Measurements from ENCODE around the gene MAFG. TPM values are rescaled to one million over a fixed set of nuclear protein-coding genes. Genes with fewer than 3 reads are reported as not detected.

The MAFG gene
- total and polyA plus RNA-seq, 2 experiments from 2014 or later: 17.2 to 33.4 TPM

- Histone ChIP-seq H3K36me3 (ENCODE audit: insufficient read depth) (no peaks in the 10 kb centered on the region), H3K27me3 (ENCODE audit: insufficient read depth) (peaks cover 10% of the 10 kb centered on the region; the same call in 1 of the 2 replicates), H3K4me1 (ENCODE audit: insufficient read depth) (no peaks in the 10 kb centered on the region; the same call in 1 of the 2 replicates), H3K9me2 (ENCODE audit: insufficient read depth) (no peaks in the 10 kb centered on the region), H2AFZ (no peak overlapping the region), H4K20me1 (replicated peaks; ENCODE audit: insufficient read depth) (no peaks in the 10 kb centered on the region; the same call in 1 of the 2 replicates), H3K4me3 (no peak overlapping the region), H3K4me2 (no peak overlapping the region), H3F3A (replicated peaks; ENCODE audit: low read depth) (peaks cover 10% of the 10 kb centered on the region), H3K27ac (ENCODE audit: low read depth) (no peak overlapping the region), H3K79me2 (replicated peaks; ENCODE audit: insufficient read depth) (peaks cover 14% of the 10 kb centered on the region)
- peaks cover 25% of the 10 kb centered on the region for H3K27me3 Mint-ChIP-seq (ENCODE audit: insufficient read depth, low read depth, poor library complexity)
- peaks cover 35% of the 10 kb centered on the region for H3K36me3 Mint-ChIP-seq (ENCODE audit: low read depth)
- ATAC-seq: no peak
- H3K4me3 Mint-ChIP-seq: peak overlapping the region; percentile 20; the same call in 1 of the 3 replicates
- no peaks in the 10 kb centered on the region for H3K9me3 Mint-ChIP-seq
- H3K27ac Mint-ChIP-seq: no peak overlapping the region; the same call in 1 of the 2 replicates
- peaks cover 11% of the 10 kb centered on the region for H3K4me1 Mint-ChIP-seq
- TF ChIP-seq POLR2AphosphoS5 (IDR thresholded peaks at IDR 0.05; ENCODE audit: low read depth) (peak; percentile 77), CTCF (conservative IDR thresholded peaks at IDR 0.05; ENCODE audit: low read depth in 2 of 2) (peak in 1 of 2 experiments; percentile 32; a peak in 1 of 4 replicates), CREB1 (CRISPR knock-in tag; IDR thresholded peaks at IDR 0.05; ENCODE audit: low read depth) (no peak)
- DNase-seq (ENCODE audit: low spot score): no peak
These were observed 4.2 kb upstream of the MAFG start for GRCh38 chr17:81931557-81932332.

GRCh38 chr17:81931189-81931556 is 3.6 kb upstream of the MAFG start:
- no peak overlapping the region for H3K4me2 ChIP-seq
- Mint-ChIP-seq H3K4me1 (peaks cover 11% of the 10 kb centered on the region), H3K27ac (no peak overlapping the region), H3K4me3 (no peak overlapping the region), H3K27me3 (ENCODE audit: insufficient read depth, low read depth, poor library complexity) (peaks cover 28% of the 10 kb centered on the region), H3K36me3 (ENCODE audit: low read depth) (peaks cover 33% of the 10 kb centered on the region), H3K9me3 (no peaks in the 10 kb centered on the region)
- H3K4me1 ChIP-seq (ENCODE audit: insufficient read depth): peaks cover 1% of the 10 kb centered on the region; the same call in 1 of the 2 replicates
- H3K36me3 ChIP-seq (ENCODE audit: insufficient read depth): no peaks in the 10 kb centered on the region
- no peak overlapping the region for H3K27ac ChIP-seq (ENCODE audit: low read depth)
- no peak for ATAC-seq
- H4K20me1 ChIP-seq (replicated peaks; ENCODE audit: insufficient read depth): no peaks in the 10 kb centered on the region; the same call in 1 of the 2 replicates
- peaks cover 14% of the 10 kb centered on the region for H3K79me2 ChIP-seq (replicated peaks; ENCODE audit: insufficient read depth)
- H3K27me3 ChIP-seq (ENCODE audit: insufficient read depth): peaks cover 10% of the 10 kb centered on the region; the same call in 1 of the 2 replicates
- no peak overlapping the region for H3K4me3 ChIP-seq
- H3F3A ChIP-seq (replicated peaks; ENCODE audit: low read depth): peaks cover 12% of the 10 kb centered on the region
- H2AFZ ChIP-seq: no peak overlapping the region
- H3K9me2 ChIP-seq (ENCODE audit: insufficient read depth): no peaks in the 10 kb centered on the region
- peak; percentile 54 for DNase-seq (ENCODE audit: low spot score)
- TF ChIP-seq POLR2AphosphoS5 (IDR thresholded peaks at IDR 0.05; ENCODE audit: low read depth) (no peak), ZNF331 (CRISPR knock-in tag; IDR thresholded peaks at IDR 0.05; ENCODE audit: low read depth) (no peak), EZH2phosphoT487 (IDR thresholded peaks at IDR 0.05; ENCODE audit: unreplicated experiment) (no peak), CREB1 (CRISPR knock-in tag; IDR thresholded peaks at IDR 0.05; ENCODE audit: low read depth) (no peak), ETS1 (IDR thresholded peaks at IDR 0.05) (no peak), JUNB (IDR thresholded peaks at IDR 0.05; ENCODE audit: unreplicated experiment) (no peak), REST (IDR thresholded peaks at IDR 0.05; ENCODE audit: unreplicated experiment) (no peak)
